Endothelial cell of umbilical vein (primary cell): ENCODE measurements around the gene PRKAG2. TPM values are rescaled to one million over a fixed set of nuclear protein-coding genes. Genes with fewer than 3 reads are reported as not detected.

Experiments
- BruUV-seq: library from RNA; stranded (reverse); fragments of 400-500 nt; replicated peaks from 2 replicates; lab custom pipeline; 2021; lab: Mats Ljungman, UMichigan
- CTCF ChIA-PET: fragments of 300-600, 350-600 bp; sonication (Branson Sonifier 250); formaldehyde crosslinking; loops from one replicate; lab custom pipeline; 2021; ENCODE audit warnings: antibody characterized with exemption, inconsistent platforms; lab: Charles Lee
- POLR2A ChIA-PET: fragments of 300-600, 350-600 bp; sonication (Branson Sonifier 250); formaldehyde crosslinking; loops from one replicate; lab custom pipeline; 2021; ENCODE audit warnings: antibody characterized with exemption, inconsistent platforms; lab: Charles Lee
- DNase-seq: peaks from one replicate; pipeline ENCODE4 v3.0.0-alpha.2; 2011; ENCODE audit warnings: low read depth, low spot score
- FAIRE-seq: peaks from 2 replicates; lab custom pipeline; 2011; peaks lifted over from hg19 to GRCh38; lab: Jason Lieb, UNC
- H2AFZ ChIP-seq: 2 replicates; pipeline ENCODE4 v1.6.0; 2012; ENCODE audit warnings: low read depth, low read length, control low read depth, inconsistent platforms
- H3K27ac ChIP-seq: 2 replicates; pipeline ENCODE4 v1.5.1; 2011; ENCODE audit warnings: low read depth, mild to moderate bottlenecking, control low read depth, low read length, moderate library complexity; ENCODE audit not compliant: insufficient read depth
- H3K27me3 ChIP-seq, 2 experiments: 2 replicates each; pipeline versions ENCODE4 v1.6.0 to v1.6.1; 2011; ENCODE audit warnings: low read length in 2 of 2, mixed read lengths in 1 of 2; ENCODE audit not compliant: control insufficient read depth in 2 of 2, insufficient read depth in 2 of 2
- H3K36me3 ChIP-seq, 2 experiments: 2 replicates in 1 of 2; 3 replicates in 1 of 2; pipeline ENCODE4 v1.5.1; 2011; ENCODE audit warnings: low read length in 2 of 2, mild to moderate bottlenecking in 1 of 2, moderate library complexity in 1 of 2; ENCODE audit not compliant: control insufficient read depth in 2 of 2, insufficient read depth in 2 of 2; ENCODE audit errors: extremely low read depth in 1 of 2
- H3K4me1 ChIP-seq: 3 replicates; pipeline ENCODE4 v1.5.1; 2011; ENCODE audit warnings: mild to moderate bottlenecking, low read length; ENCODE audit not compliant: control insufficient read depth, insufficient read depth; ENCODE audit errors: extremely low read depth
- H3K4me2 ChIP-seq: 2 replicates; pipeline ENCODE4 v1.6.1; 2011; ENCODE audit warnings: low read length, control low read depth, mixed read lengths; ENCODE audit not compliant: insufficient read depth
- H3K4me3 ChIP-seq, 3 experiments: fragments of 200-600 bp in 1 of 3; sonication (generic), shearing (Covaris generic) in 1 of 3; replicated peaks in 1 of 3; 2 replicates each; pipeline ENCODE4 v1.5.1; 2011 to 2016; ENCODE audit warnings: control low read depth in 3 of 3, low read length in 3 of 3, mild to moderate bottlenecking in 2 of 3, inconsistent platforms in 1 of 3, low read depth in 1 of 3, moderate library complexity in 1 of 3; ENCODE audit not compliant: insufficient read depth in 1 of 3
- H3K79me2 ChIP-seq: 2 replicates; pipeline ENCODE4 v1.6.0; 2012; ENCODE audit warnings: low read length, inconsistent platforms; ENCODE audit not compliant: control insufficient read depth, insufficient read depth
- H3K9ac ChIP-seq: replicated peaks from 2 replicates; pipeline ENCODE3; 2011; ENCODE audit warnings: low read length, control low read depth; ENCODE audit not compliant: insufficient read depth; ENCODE audit errors: extremely low read depth
- H3K9me1 ChIP-seq: replicated peaks from 3 replicates; pipeline ENCODE4 v1.6.0; 2011; ENCODE audit warnings: mild to moderate bottlenecking, low read length; ENCODE audit not compliant: control insufficient read depth, insufficient read depth; ENCODE audit errors: extremely low read depth
- H3K9me3 ChIP-seq: replicated peaks from 2 replicates; pipeline ENCODE4 v1.5.1; 2012; ENCODE audit warnings: low read length, inconsistent platforms; ENCODE audit not compliant: control insufficient read depth, insufficient read depth
- H4K20me1 ChIP-seq: replicated peaks from 2 replicates; pipeline ENCODE3; 2011; ENCODE audit warnings: mild to moderate bottlenecking, low read length; ENCODE audit not compliant: control insufficient read depth, insufficient read depth; ENCODE audit errors: extremely low read depth
- CTCF ChIP-seq, 2 donors: IDR thresholded peaks; 1 replicate in 1 of 2; 2 replicates in 1 of 2; pipeline ENCODE4 v1.5.1; 2011; ENCODE audit warnings: low read length in 2 of 2, mild to moderate bottlenecking in 2 of 2, moderate library complexity in 2 of 2, control low read depth in 1 of 2, inconsistent platforms in 1 of 2, low read depth in 1 of 2; ENCODE audit not compliant: insufficient read depth in 1 of 2; ENCODE audit errors: extremely low read depth in 1 of 2
- EZH2 ChIP-seq: IDR thresholded peaks from 2 replicates; pipeline ENCODE4 v1.6.1; 2012; ENCODE audit warnings: borderline replicate concordance, low read depth, mild to moderate bottlenecking, moderate library complexity, low read length, inconsistent platforms; ENCODE audit not compliant: severe bottlenecking
- FOS ChIP-seq: IDR thresholded peaks from 2 replicates; pipeline ENCODE4 v1.6.1; 2011; ENCODE audit warnings: mild to moderate bottlenecking, low read length, moderate library complexity, borderline replicate concordance; ENCODE audit not compliant: insufficient read depth
- GATA2 ChIP-seq: IDR thresholded peaks from 2 replicates; pipeline ENCODE4 v1.7.0; 2011; ENCODE audit warnings: low read depth, mild to moderate bottlenecking, moderate library complexity, mixed read lengths, low read length; ENCODE audit not compliant: insufficient read length, insufficient read depth
- MAX ChIP-seq: IDR thresholded peaks from 2 replicates; pipeline ENCODE4 v1.6.1; 2011; ENCODE audit not compliant: insufficient read depth, insufficient read length
- MYC ChIP-seq: IDR thresholded peaks from one replicate; pipeline ENCODE4 v1.6.1; 2011; ENCODE audit warnings: mild to moderate bottlenecking, low read depth, low read length
- POLR2AphosphoS5 ChIP-seq: IDR thresholded peaks from 2 replicates; pipeline ENCODE4 v1.6.1; 2012; ENCODE audit warnings: low read depth, mild to moderate bottlenecking, control low read depth, low read length, moderate library complexity; ENCODE audit not compliant: insufficient read depth
- dilution Hi-C: fragments of 300-500 bp; cut with MboI; formaldehyde crosslinking; loops from one replicate; pipeline ENCODE4 v1.15.0; 2019; ENCODE audit warnings: low sequenced_read_pairs; ENCODE audit not compliant: extremely low pct_ligation_motif_present
- intact Hi-C: fragments of 100-400 bp; cut with micrococcal nuclease; formaldehyde crosslinking; loops from one replicate; pipeline ENCODE4 v1.10.0; 2022
- polyA plus RNA-seq, 4 experiments: library from polyadenylated mRNA; depleted of rRNA in 3 of 4; stranded (reverse) in 3 of 4; unstranded in 1 of 4; fragments of >200 nt; gene quantifications; 2 replicates each; pipeline versions ENCODE4 v1.2.1 to v1.2.3, GENCODE V29; 2011 to 2012; ENCODE audit warnings: missing spikeins in 1 of 4
- total RNA-seq: library from RNA; stranded (reverse); gene quantifications from 2 replicates; pipeline ENCODE4 v1.2.3, GENCODE V29; 2021

The PRKAG2 gene
- total and polyA plus RNA-seq, 2 donors (not counting 3 experiments of a cell fraction or from before 2014, with no cell fraction given): 19.3 to 51.5 TPM

GRCh38 chr7:151866761-151867655 is 9.9 kb downstream of the PRKAG2 start:
- no peak overlapping the region for H3K4me2 ChIP-seq
- no peak overlapping the region for H2AFZ ChIP-seq
- ChIA-PET POLR2A (no interaction called here), CTCF (interaction anchor here (1.0 kb wide), 1 partner anchor 97 kb away, joined by 3 read pairs; no protein-coding TSS in a partner anchor)
- TF ChIP-seq FOS (no peak), POLR2AphosphoS5 (no peak), MAX (no peak), MYC (no peak), GATA2 (no peak), EZH2 (no peak), CTCF (IDR thresholded peaks at IDR 0.05; ENCODE audit: extremely low read depth in 1 of 2, insufficient read depth in 1 of 2, low read depth in 1 of 2, low read length in 2 of 2) (no peak)
- no peaks in the 10 kb centered on the region for H3K36me3 ChIP-seq
- dilution Hi-C loops (no loop called here), intact Hi-C loops (no loop called here)
- H3K79me2 ChIP-seq: no peaks in the 10 kb centered on the region
- no peak for DNase-seq
- no peaks in the 10 kb centered on the region for H3K9me1 ChIP-seq
- no peak overlapping the region for H3K4me3 ChIP-seq
- H3K9me3 ChIP-seq: no peaks in the 10 kb centered on the region
- no peaks in the 10 kb centered on the region for H4K20me1 ChIP-seq
- BruUV-seq: no TSS peak
- H3K4me1 ChIP-seq: no peaks in the 10 kb centered on the region
- no peak overlapping the region for H3K27ac ChIP-seq
- FAIRE-seq: no peak
- H3K27me3 ChIP-seq: no peaks in the 10 kb centered on the region
- H3K9ac ChIP-seq: no peak overlapping the region
